WERI-Rb-1 (cell line): ENCODE results near the gene PIGR.

Experiments used
- DNase-seq: peaks from one replicate; pipeline ENCODE4 v3.0.0-alpha.2; 2020
- H3K27ac ChIP-seq: fragments of 250-450 bp; sonication (Bioruptor Pico); 2 replicates; pipeline ENCODE4 v1.5.1; 2020; ENCODE audit warnings: mild to moderate bottlenecking, moderate library complexity
- H3K27me3 ChIP-seq: fragments of 250-450 bp; sonication (Bioruptor Pico); 2 replicates; pipeline ENCODE4 v1.5.1; 2021; ENCODE audit warnings: mild to moderate bottlenecking, low read depth, moderate library complexity; ENCODE audit not compliant: insufficient read depth, severe bottlenecking
- H3K36me3 ChIP-seq: fragments of 250-450 bp; sonication (Bioruptor Pico); 2 replicates; pipeline ENCODE4 v1.5.1; 2020; ENCODE audit warnings: mild to moderate bottlenecking, moderate library complexity
- H3K4me3 ChIP-seq: 2 replicates; pipeline ENCODE4 v1.5.1; 2011; ENCODE audit warnings: low read depth, mild to moderate bottlenecking, control low read depth, low read length
- H3K9me3 ChIP-seq: fragments of 250-450 bp; sonication (Bioruptor Pico); 2 replicates; pipeline ENCODE4 v1.5.1; 2021; ENCODE audit warnings: mild to moderate bottlenecking, moderate library complexity; ENCODE audit not compliant: severe bottlenecking
- TF ChIP-seq, protein P1 (sequence below): IDR thresholded peaks from 2 replicates; pipeline ENCODE4 v1.5.1; 2011; ENCODE audit warnings: low read depth, mild to moderate bottlenecking, control low read depth, inconsistent platforms, low read length

PIGR gene

DNA sequence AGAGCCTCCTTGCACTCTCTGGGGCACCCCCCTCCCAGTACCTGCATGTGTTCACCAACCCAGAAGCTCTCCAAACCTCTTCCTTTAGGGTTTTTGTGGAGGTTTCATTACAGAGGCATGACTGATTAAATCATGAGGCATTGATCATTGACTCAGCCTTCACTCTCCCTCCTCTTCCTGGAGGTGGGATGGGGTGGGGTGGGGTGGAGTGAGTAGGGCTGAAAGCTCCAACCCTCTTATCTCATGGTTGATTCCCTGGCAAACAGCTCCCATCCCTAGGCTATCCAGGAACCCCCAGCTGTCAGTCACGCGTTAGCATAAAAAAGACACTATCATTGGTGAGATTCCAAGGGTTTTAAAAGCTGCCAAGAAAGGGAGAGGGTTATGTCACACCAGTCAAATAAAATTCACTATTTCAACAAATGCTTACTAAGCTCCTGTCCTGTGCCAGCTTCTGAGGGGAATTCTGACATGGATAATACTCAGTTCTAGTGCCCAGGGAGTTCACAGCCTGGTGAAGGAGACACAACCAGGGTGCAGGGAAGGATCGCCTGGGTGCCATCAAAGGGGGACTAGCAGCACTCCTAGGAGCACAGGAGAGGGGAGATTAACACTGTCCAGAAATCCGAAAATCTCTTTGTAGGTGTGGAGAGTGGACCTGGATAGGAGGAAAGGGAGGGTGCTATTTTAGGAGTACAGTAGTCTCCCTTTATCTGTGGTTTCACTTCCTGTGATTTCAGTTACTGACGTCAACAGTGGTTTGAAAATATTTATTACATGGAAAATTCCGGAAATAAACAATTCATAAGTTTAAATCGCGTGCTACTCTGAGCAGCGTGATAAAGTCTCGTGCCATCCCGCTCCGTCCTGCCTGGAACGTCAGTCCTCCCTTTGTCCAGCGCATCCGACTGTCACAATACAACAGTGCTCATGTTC, 55.9 kb downstream of the PIGR start:
- no peak for DNase-seq
- H3K27me3 ChIP-seq = peaks cover 97% of the 10 kb centered on the region
- H3K36me3 ChIP-seq = no peaks in the 10 kb centered on the region
- H3K9me3 ChIP-seq = no peaks in the 10 kb centered on the region
- TF ChIP-seq, protein P1, sequence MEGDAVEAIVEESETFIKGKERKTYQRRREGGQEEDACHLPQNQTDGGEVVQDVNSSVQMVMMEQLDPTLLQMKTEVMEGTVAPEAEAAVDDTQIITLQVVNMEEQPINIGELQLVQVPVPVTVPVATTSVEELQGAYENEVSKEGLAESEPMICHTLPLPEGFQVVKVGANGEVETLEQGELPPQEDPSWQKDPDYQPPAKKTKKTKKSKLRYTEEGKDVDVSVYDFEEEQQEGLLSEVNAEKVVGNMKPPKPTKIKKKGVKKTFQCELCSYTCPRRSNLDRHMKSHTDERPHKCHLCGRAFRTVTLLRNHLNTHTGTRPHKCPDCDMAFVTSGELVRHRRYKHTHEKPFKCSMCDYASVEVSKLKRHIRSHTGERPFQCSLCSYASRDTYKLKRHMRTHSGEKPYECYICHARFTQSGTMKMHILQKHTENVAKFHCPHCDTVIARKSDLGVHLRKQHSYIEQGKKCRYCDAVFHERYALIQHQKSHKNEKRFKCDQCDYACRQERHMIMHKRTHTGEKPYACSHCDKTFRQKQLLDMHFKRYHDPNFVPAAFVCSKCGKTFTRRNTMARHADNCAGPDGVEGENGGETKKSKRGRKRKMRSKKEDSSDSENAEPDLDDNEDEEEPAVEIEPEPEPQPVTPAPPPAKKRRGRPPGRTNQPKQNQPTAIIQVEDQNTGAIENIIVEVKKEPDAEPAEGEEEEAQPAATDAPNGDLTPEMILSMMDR = no peak
- no peak overlapping the region for H3K4me3 ChIP-seq
- no peak overlapping the region for H3K27ac ChIP-seq

DNA sequence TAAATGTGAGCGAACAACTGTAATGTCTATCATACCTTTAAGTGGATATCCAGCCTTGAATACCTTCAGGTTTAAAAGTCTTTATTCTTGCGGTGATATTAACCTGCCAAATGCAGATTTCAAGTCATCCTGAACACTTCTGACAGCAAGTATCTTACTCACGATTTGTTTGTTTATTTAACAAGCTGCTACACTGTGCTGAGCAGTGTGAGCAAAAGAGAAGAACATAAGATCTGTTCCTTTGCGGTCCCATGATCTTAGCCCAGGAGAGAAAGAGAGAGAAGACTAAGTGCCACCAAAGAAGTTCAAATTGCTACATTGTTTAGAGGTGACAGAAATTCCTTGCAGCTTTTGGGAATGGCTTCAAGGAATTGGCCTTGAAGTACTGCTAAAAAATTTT, 58.6 kb downstream of the PIGR start:
- Histone ChIP-seq H3K4me3 (no peak overlapping the region), H3K27me3 (peaks cover 97% of the 10 kb centered on the region), H3K36me3 (no peaks in the 10 kb centered on the region), H3K9me3 (peaks cover 1% of the 10 kb centered on the region), H3K27ac (no peak overlapping the region)
- TF ChIP-seq, protein P1 = no peak
- no peak for DNase-seq

DNA sequence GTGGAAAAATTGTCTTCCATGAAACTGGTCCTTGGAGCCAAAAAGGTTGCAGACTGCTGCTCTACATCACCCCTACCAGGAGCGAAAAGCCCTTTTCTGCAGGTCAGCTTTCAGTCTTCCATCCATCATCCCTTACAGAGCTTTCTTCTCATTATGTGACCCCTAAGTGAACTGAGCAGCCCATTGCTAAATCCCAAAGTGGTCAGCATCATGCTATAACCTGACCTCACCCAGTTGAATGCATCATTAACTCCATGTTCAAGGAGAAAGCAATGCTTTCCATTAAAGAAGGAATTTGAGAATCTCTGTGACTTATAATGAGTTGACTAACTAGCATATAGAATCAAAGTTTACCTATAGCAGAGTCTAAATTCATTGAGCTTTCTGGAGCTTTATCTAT, 59.4 kb downstream of the PIGR start:
- H3K4me3 ChIP-seq = no peak overlapping the region
- no peaks in the 10 kb centered on the region for H3K36me3 ChIP-seq
- H3K27ac ChIP-seq = no peak overlapping the region
- TF ChIP-seq, protein P1 = no peak
- DNase-seq = no peak
- H3K9me3 ChIP-seq = peaks cover 6% of the 10 kb centered on the region
- H3K27me3 ChIP-seq = peaks cover 97% of the 10 kb centered on the region

DNA sequence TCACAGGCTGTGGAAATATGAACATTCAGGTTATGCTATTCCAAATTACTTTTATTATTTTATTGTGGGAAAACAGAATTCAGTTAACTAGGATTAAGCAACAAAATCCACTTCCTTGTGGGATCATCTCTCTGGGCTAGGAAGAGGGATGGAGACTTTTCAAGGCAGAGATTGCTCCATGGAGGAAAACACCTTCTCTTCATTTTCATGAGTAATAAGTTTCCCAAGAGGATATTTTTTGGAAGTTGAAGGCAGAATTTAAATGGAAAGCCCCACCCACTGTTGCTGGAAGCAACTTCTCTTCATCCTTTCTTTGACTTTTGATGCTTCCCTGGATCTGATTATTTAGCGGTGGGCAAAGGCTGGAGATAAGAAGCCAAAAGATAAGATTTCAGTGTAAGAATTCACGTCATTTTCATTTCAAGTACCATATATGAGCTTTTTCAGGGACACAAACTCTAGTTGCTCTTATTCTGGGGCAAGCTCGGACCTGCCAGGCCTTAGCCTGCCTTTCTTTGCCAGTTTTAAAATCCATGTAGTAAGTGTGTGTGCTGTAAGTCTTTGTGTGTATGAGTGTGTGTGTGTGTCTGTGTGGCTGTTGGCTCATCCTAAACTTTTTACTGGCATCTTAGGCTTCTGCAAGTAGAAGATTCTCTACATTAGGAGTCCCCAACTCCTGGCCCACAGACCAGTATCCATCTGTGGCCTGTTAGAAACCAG, 60.8 kb downstream of the PIGR start:
- no peak for DNase-seq
- no peak overlapping the region for H3K4me3 ChIP-seq
- no peak overlapping the region for H3K27ac ChIP-seq
- no peaks in the 10 kb centered on the region for H3K36me3 ChIP-seq
- TF ChIP-seq, protein P1 = no peak
- H3K27me3 ChIP-seq = peaks cover 95% of the 10 kb centered on the region
- peaks cover 12% of the 10 kb centered on the region for H3K9me3 ChIP-seq

DNA sequence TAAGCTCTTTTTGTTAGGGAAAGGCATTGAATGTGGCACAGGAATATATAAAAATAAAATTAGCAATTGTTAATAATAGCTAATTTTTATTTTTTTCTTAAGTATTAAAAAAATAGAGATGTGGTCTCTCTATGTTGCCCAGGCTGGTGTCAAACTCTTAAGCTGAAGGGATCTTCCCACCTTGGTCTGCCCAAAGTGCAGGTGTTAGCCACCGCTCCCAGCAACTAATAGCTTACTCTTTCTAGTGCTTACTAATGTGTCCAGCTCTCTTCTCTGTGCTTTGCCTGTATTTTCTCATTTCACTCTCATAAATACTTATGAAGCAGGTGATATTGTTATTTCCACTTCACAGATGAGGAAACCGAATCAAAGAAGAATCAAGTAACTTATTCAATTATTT, 62.4 kb downstream of the PIGR start:
- no peak for DNase-seq
- Histone ChIP-seq H3K27me3 (peaks cover 86% of the 10 kb centered on the region), H3K36me3 (no peaks in the 10 kb centered on the region), H3K9me3 (peaks cover 12% of the 10 kb centered on the region), H3K4me3 (no peak overlapping the region), H3K27ac (no peak overlapping the region)
- TF ChIP-seq, protein P1 = no peak
